NCI-H1048 (cell line): ENCODE results near the gene SLC27A5.

Experiments used
- DNase-seq: peaks from one replicate; lab custom pipeline; 2025; lab: John Stamatoyannopoulos, UW

The SLC27A5 gene, protein sequence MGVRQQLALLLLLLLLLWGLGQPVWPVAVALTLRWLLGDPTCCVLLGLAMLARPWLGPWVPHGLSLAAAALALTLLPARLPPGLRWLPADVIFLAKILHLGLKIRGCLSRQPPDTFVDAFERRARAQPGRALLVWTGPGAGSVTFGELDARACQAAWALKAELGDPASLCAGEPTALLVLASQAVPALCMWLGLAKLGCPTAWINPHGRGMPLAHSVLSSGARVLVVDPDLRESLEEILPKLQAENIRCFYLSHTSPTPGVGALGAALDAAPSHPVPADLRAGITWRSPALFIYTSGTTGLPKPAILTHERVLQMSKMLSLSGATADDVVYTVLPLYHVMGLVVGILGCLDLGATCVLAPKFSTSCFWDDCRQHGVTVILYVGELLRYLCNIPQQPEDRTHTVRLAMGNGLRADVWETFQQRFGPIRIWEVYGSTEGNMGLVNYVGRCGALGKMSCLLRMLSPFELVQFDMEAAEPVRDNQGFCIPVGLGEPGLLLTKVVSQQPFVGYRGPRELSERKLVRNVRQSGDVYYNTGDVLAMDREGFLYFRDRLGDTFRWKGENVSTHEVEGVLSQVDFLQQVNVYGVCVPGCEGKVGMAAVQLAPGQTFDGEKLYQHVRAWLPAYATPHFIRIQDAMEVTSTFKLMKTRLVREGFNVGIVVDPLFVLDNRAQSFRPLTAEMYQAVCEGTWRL

DNA sequence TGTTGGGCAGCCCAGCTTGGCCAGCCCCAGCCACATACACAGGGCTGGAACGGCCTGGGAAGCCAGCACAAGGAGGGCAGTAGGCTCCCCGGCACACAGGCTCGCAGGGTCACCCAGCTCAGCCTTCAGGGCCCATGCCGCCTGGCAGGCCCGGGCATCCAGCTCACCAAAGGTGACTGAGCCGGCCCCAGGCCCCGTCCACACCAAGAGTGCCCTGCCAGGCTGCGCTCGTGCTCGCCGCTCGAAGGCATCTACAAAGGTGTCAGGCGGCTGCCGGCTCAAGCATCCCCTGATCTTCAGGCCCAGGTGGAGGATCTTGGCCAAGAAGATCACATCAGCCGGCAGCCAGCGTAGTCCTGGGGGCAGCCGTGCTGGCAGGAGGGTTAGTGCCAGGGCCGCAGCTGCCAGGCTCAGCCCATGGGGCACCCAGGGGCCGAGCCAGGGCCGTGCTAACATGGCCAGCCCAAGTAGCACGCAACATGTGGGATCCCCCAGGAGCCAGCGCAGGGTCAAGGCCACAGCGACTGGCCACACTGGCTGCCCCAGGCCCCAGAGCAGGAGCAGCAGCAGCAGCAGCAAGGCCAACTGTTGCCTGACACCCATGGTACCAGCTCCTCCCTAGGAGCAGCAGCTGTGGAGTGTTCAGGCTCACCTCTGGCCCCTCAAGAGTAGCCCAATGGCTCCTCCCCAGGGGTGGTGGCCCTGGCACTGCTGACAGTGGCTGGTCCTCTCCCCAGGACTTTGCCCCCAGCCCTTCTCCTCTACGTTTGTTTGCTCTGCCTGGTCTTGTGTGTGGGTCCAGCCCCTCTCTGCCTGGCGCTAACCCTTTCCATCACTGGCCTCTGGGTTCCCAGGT is at the start of gene SLC27A5:
Gene SLC27A5 (minus strand): TSS at position 640 of the 856 bp plus-strand sequence. CDS start 37 bp downstream, at position 603.
- no peak for DNase-seq

DNA sequence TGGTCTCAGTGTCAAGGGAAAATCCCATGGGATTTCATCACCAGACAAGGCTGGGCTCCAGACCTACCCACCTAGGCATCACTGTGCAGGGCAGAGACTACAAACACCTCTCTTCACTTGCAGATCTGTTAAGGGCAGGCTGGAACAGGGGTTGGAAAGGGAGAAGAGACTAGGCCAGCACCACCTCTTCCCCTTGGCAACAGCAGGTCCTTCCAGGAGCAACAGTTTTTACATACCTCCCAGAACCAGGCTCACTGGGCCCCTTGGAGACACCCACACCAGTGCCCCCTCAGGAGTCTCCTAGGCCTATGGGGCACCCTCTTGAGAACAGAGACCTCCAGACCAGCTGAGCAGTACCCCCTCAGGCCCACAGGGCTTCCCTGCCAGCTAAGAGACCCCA is 49.1 kb upstream of the SLC27A5 start:
- no peak for DNase-seq

DNA sequence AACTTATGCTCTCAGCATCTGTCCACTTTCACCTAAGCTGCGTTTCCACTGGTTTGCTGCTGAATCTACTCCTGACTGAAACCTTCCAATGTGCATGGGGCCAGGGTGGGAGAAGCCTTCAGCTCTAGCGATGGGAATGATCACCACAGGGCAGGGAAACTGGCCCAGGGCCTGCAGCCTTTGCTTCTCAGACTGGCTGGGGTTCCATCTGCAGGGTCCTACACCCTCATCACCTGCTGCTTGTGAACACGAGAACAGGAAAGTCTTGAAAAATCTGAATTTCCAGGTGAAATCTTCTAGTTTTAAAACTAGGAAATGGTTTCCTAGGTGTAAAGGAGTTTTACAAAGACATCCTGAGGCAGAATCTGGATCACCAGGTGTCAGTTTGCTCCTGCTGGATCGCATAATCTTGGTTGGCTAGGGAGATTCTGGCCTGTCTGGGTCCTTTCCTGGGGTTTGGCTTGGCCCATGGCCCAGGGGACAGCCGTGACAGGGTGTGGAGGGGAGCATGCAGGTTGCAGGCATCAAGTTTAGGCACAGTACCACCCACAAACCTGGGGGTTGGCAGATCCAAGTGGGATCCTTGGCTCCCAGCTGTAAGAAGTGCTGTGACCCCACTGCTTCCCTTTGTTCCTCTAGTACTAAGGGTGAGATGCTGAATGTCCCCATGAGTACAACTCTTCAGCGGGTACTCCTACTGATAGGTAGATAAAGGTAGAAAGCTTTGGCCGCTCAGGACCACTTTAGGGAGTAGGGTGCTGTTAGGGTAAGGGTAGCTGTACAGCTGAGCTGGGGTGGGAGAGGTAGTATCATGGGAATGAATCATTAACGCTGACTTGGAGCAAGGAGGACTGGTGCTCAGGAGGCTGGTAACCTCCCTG is 48.5 kb upstream of the SLC27A5 start:
- DNase-seq, result no peak

DNA sequence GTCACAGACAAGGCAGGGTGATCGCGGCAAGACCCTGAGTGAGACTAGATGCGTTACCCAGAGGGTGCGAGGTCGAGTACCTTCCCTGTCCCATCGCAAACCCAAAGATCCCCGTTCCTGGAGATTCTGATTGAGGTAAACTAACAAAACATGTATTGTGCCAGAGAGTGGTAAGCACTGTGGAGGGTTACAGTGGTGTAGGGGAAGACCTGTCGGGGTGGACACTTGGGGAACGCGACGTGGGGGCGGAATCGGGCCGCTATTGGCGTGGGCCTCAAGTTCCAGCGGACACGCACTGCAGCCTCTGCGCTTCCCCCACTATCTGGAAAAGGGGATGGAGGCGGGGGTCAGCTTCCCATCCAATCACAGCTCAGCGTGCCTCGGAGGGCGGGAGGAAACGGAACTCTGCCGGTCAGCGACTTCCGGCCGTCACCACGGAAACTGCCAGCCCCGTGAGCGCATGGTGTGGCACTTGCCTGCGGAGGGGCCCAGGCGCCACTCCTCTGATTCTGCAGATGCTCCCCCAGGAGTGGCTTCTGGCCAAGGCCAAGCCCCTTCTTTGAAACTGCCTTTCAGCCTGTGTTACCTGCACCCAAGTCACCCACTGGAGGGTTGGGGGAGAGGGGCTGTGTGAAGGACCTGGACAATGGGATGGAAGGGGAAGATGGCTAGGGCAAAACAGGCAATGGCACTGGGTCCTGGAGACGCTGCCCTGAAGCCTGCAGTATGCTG is 47.6 kb upstream of the SLC27A5 start:
- no peak for DNase-seq

DNA sequence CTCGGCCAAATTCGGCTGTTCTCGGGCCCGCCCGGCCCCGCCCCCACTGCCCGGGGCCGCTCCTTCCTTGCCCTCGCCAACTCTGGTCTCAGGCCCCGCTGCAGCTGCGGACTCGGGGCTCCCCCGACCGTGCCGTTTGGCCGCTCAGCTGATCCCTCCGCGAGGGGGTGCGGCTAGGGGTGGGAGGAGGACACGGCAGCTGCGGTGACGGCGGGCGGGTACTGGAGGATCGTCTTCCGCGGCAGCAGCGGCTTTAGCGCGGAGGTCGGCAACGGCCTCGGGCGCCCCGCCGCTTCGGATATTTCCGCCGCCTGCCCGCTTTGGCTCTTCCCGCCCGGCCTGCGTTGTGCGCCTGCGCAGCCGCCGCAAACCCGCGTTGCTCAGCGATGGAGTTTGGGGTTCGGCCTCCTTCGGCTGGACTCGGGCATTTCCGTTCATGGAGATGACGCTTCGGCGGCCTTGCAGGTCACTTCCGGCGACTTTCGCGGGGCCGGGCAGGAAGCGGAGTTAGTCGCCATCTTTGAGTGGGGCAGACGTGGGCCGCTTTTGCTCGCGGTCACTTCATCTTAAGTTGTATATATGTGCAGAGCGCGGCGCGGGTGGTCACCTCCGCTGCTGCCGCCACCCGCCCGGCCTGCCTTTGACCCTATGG is 47.0 kb upstream of the SLC27A5 start:
- no peak for DNase-seq

DNA sequence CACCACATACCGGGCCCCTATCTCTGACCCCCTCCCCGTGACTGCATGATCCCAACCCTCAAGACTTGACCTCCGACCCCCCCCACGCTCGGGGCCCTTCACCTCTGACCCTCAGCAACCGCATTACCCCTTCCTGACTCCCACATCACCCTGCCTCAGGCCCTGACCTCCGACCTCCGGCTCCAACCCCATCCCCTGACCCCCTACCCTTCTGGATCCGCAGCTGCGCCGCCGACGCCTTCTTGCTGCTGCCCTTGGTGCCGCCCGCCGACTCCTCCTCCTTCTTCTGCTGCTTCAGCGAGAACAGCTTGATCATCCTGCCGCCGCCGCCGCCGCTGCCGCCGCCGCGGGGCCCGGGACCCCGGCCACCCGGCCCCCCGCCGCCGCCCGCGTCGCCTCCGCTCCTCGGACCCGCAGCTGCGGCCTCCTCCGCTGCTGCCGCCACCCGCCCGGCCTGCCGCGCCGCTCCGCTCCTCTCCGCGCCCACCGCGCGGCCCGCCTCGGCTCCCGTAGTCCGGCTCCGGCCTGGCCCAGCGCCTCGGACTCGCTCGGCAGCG is 46.4 kb upstream of the SLC27A5 start, which contains the start of gene UBE2M:
Gene UBE2M (minus strand): TSS at position 546 of the 557 bp plus-strand sequence. CDS start 230 bp downstream, at position 316.
- DNase-seq, result no peak

DNA sequence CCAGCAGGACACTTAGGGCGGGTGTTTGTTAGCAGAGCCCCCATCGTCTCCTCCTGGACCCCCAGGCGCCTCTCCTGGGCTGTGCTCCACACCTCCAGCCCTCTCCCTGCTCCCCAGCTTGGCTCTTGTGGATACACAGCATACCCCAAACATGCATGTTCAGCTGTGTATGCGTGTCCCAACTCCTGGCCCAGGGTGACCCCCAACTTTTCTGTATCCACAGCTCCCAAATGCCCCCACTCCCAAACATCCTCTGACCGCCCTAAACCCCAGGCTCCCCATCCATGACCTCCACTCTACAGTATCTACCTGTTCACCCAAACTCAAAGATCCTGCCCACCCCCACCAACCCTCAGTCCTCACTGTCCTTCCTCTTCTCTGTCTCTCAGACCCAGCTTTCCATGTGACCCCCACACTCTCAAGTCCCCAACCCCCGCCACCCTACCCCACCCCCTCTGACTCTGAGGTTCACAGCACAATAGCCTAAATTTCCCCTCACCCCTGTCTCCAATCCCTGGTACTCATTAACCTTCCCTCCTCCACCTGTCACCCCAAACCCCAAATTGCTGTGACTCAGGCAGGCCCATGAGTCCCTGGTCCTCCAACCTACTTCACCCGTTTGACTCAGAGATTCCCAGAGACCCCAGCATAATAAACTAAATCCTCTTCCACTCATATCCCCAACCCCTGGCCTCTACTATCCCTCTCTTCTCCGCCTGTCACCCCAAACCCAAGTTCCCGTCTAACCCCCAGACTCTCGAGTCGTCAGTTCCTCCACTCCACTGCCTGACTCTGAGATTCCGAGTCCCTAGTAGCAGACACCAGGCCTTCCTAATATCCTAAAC is 45.7 kb upstream of the SLC27A5 start:
- no peak for DNase-seq

DNA sequence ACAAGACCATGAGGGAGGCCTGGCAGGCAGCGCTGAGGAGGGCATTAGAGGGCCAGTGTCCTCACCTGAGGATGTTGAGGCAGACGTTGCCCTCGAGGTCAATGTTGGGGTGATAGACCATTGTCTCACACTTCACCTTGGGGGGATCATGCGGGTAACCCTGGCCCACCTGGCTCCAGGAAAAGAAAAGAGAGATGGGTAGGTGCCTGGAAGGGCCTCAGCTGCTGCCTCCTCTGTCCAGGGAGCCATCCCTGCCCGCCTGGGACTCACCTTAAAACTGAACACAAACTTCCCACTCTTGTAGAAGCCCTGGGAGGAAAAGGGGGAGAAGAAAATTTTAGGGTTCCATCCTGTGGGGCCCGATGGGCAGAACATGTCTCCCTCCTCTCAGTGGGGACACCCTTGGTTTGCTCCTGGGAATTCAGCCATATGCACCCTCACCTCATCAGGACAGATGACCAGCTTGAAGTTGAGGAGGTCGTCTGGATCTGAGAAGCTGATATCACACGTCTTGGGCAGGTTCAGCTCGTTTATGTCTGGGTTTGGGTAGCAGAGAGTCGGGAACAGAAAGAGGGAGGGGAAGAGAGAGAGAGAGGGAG is 44.9 kb upstream of the SLC27A5 start:
- DNase-seq, result no peak

DNA sequence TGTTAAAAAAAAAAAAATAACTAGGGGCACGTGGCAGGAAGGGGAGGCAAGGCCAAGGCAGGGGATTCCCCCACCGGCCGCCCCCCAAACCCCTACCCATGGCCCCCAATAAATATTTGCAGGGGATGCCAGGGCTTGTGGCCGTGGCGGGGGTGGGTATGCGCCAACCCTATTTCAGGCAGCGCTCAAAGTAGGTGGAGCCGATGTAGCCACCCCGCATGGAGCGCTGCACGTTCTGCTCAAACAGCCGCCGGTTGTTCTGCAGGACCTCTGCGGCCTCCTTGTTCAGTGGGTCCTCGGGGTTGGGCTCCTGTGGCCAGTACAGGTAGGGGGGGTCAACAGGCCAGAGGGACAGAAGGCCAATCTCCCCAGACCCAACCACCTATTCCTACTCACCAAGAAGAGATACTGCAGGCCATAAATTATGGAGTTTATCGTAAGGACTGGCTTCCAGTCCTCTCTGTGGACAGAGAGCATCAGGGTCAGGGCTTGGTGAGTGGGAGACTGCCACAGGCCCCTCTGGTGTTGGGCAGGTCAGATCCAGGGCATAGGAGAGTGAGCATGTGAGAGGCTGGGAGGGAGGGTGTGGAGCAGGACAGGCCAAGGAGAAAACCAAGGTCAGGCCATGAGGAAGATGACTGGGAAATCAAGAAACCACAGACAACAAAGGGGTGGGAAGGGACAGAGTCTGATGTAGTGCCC is 44.3 kb upstream of the SLC27A5 start:
- no peak for DNase-seq

DNA sequence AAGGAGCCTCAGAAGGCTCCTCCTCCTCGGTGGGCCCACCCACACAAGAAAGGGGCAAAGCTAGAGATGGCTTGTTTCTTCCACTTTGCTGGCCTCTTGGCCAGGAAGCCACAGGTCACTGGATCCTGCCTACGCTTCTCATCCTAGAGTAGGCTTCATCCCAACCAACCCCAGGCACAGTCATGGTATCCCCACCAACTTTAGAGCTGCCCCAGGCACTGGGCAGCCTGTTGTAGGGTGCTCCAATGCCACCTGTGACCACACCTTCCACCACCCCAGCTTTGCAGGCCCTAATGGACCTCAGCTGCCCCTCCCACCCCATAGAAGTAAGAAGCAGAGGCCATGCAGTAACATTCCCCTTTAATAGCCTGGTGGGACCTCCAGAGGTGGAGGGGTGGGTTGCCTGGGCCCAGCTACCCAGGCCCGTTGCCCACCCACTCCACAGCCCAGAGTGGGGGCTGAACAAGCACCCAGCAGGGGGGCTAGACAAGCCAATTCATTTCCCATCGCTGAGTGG is 43.6 kb upstream of the SLC27A5 start:
- DNase-seq, result no peak

DNA sequence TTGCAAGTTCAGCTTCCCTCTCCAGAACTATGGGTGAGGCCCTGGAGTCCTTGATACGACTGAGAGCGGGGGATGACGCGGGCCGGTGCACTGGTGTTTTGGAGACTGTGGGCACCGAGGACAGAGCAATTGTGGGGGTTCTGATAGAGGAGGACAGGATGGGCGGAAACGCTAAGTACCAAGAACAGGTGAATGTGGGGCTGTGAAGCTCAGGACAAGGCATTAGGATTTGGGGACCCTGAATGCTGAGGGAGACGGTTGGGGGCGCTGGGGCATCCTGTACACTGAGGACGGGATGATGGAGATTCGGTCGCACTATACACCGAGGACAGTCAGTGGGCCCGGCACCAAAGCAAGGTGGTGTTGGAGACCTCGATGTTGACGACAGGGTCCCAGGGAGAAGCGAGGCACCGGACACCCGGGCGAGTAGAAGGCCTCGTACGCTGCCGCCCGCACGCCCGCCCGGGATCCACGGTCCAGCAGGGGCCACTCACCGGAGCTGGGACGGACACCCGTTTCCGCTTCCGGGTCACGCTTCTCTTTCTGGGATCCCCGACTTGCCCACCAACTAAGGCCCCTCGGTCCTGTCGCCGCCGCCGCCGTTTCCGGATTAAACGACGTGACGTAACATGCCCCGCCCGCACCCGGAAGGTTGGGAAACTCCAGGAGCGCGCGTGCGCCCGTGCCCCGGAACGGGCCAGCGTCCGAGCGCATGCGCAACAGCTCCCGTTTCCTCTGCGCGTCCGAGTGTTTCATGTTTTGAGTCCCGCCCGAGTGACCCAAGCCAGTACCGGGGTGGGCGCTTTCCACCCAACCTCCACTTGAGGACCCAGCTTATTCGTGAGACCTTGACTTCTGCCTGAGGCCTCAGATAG is 42.9 kb upstream of the SLC27A5 start, which contains the start of gene CHMP2A:
Gene CHMP2A (minus strand): TSS at position 612 of the 875 bp plus-strand sequence. CDS start 893 bp downstream, outside the sequence.
- DNase-seq, result no peak

DNA sequence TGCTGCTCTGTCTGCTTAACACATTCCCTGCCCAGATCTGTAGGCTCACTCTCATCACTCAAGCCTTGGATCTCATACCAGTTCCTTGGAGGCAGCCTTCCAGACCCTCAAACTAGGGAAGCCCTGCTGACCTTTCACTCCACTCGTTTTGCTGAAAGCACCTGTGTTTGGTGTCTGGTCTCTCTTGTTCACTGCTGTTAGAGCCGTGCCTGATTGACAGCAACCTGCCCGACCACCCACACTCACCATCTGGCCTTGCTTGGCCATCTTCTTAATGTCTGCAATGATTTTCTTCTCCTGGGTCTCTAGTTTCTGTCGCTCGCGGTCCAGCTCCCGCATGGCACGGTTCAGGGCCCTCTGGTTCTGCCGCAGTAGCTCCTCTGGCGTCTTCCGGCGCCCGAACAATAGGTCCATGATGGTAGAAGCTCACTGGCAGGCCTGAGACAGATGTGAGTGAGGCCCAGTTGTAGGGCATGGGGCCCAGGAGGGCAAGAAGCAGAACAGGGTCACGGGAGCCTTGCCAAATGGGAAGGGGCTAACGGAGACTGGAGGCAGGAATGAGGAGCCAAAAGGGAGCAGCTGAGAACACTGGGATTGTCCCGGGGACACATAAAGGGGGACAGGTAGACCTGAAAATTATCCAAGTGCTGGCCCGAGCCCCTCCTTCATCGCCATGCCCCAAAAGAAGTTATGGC is 42.2 kb upstream of the SLC27A5 start:
- DNase-seq, result no peak

DNA sequence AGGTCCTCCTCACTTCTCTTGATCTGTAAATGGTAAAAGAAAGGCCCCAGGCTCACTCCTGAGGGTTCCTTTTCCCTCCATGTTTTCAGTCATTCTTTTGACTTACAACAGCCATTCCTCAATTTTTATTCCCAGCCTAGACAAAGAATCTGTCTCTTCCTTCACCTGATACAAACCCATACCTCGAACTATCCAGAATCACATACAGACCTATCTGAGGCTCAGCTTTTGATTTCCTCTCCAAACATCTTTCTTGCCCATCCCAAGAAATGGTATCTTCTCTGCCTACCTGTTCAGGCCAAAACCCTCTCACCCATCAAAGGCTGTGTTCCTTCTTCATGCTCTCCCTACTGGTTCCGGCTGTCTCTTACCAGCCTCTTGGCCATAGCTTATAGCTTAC is 40.9 kb upstream of the SLC27A5 start:
- DNase-seq, result no peak

DNA sequence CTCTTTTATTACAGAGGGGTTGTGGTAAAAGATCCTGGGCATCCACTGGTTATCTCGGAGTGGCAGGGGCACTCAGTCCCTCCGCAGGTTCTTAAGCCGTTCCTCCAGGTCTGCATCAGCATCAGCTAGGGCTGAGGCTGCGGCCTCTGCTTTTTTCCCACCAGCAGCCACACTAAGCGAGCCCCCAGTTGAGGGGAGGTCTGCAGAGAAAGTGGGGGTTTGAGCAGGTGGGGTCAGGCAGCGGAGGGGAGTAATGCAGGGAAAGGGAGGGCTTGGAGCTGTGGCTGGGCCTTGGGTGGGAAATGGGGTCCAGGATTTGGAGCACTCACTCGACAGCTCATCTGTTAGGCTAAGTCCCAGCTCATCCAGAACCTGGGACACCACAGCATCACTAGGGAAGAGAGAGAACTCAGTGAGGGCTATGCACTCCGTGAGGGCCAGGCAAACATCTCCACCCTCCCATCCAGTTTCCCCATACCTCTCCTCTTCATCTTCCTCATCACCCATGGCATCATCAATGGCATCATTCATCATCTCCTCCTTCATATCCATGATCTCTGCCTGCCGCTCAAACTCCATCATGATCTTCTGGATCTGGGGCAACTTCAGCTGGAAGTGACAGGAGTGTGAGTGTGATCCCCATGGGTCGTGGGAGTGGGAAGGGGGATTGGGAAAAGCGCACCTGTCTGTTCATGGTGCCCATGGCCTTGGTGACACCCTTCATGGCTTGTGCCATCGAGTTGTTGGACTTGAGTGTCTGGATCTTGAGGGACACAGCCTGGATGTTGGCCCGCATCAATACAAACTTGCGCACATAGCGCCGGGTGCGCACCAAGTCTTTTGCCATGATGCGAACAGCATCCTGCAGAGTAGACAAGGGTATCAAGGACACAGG is 40.0 kb upstream of the SLC27A5 start:
- no peak for DNase-seq

DNA sequence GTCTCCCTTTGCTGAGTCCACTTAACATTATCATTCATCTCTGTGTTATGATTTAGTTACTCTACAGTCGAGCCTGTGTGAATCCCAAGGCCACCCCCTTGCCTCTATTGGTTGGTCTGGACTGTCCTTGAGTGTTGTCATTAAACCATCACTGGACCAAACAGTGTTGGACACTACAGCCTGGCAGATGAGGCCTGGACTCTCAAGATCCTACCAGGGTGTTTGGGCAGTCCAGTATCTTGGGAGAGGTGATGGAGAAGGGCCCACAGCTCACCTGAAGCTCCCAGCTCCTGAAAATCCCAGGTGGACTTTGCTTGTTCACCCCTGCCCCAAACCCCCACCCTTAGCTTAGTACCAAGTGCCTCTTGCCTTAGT is 39.3 kb upstream of the SLC27A5 start:
- no peak for DNase-seq
